PC-3 (cell line): ENCODE measurements around the gene INO80C.

Experiments used
- EZH2 ChIP-seq: fragments of 300-600 bp; sonication (generic); IDR thresholded peaks from one replicate; pipeline ENCODE4 v1.6.1; 2017; ENCODE audit warnings: antibody characterized with exemption, mild to moderate bottlenecking, low read length; ENCODE audit not compliant: unreplicated experiment
- EZH2phosphoT487 ChIP-seq: fragments of 300-600 bp; sonication (generic); IDR thresholded peaks from 2 replicates; pipeline ENCODE4 v1.6.1; 2018; ENCODE audit warnings: mild to moderate bottlenecking, antibody characterized with exemption, low read length, borderline replicate concordance
- TF ChIP-seq, protein P1 (sequence below): fragments of 300-600 bp; sonication (generic); conservative IDR thresholded peaks from 2 replicates; pipeline ENCODE4 v1.5.1; 2017; ENCODE audit warnings: antibody characterized with exemption, low read depth, mild to moderate bottlenecking, low read length

DNA sequence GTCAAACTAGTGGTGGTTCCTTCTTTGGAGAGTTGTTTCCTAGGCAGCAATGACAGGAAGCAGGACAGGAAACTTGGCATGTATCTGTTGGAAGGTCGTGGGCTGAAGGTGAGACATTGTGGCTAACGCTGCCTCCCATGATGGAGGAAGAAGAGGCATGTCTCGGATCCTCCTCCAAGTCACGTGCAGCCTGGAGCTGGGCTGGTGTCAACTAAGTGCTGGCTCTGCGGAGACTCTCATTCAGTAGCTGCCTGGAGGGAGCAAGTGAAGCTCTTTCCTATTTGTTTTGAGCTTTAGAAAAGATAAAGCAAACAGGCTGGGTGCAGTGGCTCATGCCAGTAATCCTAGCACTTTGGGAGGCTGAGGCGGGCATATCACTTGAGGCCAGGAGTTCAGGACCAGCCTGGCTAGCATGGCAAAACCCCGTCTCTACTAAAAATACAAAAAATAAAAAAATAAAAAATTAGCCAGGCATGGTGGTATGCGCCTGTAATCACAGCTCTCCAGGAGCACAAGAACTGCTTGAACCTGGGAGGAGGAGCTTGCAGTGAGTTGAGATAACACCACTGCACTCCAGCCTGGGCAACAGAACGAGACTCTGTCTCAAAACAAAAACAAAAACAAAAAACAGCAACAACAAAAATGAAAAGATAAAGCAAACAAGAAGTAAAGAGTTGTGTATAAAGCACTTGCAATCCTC is 28.2 kb upstream of the INO80C start:
- TF ChIP-seq EZH2 (no peak), EZH2phosphoT487 (no peak)
- TF ChIP-seq, protein P1, sequence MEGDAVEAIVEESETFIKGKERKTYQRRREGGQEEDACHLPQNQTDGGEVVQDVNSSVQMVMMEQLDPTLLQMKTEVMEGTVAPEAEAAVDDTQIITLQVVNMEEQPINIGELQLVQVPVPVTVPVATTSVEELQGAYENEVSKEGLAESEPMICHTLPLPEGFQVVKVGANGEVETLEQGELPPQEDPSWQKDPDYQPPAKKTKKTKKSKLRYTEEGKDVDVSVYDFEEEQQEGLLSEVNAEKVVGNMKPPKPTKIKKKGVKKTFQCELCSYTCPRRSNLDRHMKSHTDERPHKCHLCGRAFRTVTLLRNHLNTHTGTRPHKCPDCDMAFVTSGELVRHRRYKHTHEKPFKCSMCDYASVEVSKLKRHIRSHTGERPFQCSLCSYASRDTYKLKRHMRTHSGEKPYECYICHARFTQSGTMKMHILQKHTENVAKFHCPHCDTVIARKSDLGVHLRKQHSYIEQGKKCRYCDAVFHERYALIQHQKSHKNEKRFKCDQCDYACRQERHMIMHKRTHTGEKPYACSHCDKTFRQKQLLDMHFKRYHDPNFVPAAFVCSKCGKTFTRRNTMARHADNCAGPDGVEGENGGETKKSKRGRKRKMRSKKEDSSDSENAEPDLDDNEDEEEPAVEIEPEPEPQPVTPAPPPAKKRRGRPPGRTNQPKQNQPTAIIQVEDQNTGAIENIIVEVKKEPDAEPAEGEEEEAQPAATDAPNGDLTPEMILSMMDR, result no peak
